ENCODE measurements around the gene PIEZO1.

The PIEZO1 gene

GRCh38 chr16:88769617-88770460, 15.2 kb downstream of the PIEZO1 start:
- DNase-seq (ENCODE audit: low read depth, low spot score), result peak; percentile 88

- DNase-seq (ENCODE audit: low read depth, low spot score), result no peak
Measured at GRCh38 chr16:88768071-88768783, 16.8 kb downstream of the PIEZO1 start.

- DNase-seq (ENCODE audit: low read depth, low spot score), result no peak
Measured at GRCh38 chr16:88767546-88768070, 17.4 kb downstream of the PIEZO1 start.

GRCh38 chr16:88766975-88767374, 18.0 kb downstream of the PIEZO1 start:
- DNase-seq (ENCODE audit: low read depth, low spot score), result no peak

GRCh38 chr16:88764913-88765349, 20.1 kb downstream of the PIEZO1 start:
- peak; percentile 93 for DNase-seq (ENCODE audit: low read depth, low spot score)

- no peak for DNase-seq (ENCODE audit: low read depth, low spot score)
Measured at GRCh38 chr16:88764080-88764479, 20.9 kb downstream of the PIEZO1 start.

- peak; percentile 98 for DNase-seq (ENCODE audit: low read depth, low spot score)
Measured at GRCh38 chr16:88763502-88764053, 21.4 kb downstream of the PIEZO1 start.

GRCh38 chr16:88762941-88763340, 22.1 kb downstream of the PIEZO1 start:
- DNase-seq (ENCODE audit: low read depth, low spot score), result no peak

- DNase-seq (ENCODE audit: low read depth, low spot score), result no peak
Measured at GRCh38 chr16:88762258-88762870, 22.7 kb downstream of the PIEZO1 start.

GRCh38 chr16:88761830-88762229, 23.2 kb downstream of the PIEZO1 start:
- DNase-seq (ENCODE audit: low read depth, low spot score), result no peak

- no peak for DNase-seq (ENCODE audit: low read depth, low spot score)
Measured at GRCh38 chr16:88761143-88761534, 23.9 kb downstream of the PIEZO1 start.

- no peak for DNase-seq (ENCODE audit: low read depth, low spot score)
Measured at GRCh38 chr16:88760424-88761142, 24.4 kb downstream of the PIEZO1 start.

GRCh38 chr16:88759976-88760350, 25.1 kb downstream of the PIEZO1 start:
- DNase-seq (ENCODE audit: low read depth, low spot score), result no peak

GRCh38 chr16:88759245-88759975, 25.6 kb downstream of the PIEZO1 start:
- peak; percentile 96 for DNase-seq (ENCODE audit: low read depth, low spot score)

GRCh38 chr16:88758944-88759244, 26.1 kb downstream of the PIEZO1 start:
- DNase-seq (ENCODE audit: low read depth, low spot score), result no peak

GRCh38 chr16:88758227-88758943, 26.6 kb downstream of the PIEZO1 start:
- DNase-seq (ENCODE audit: low read depth, low spot score), result no peak

- no peak for DNase-seq (ENCODE audit: low read depth, low spot score)
Measured at GRCh38 chr16:88755745-88756443, 29.1 kb downstream of the PIEZO1 start.

GRCh38 chr16:88754912-88755744, 29.9 kb downstream of the PIEZO1 start:
- DNase-seq (ENCODE audit: low read depth, low spot score), result peak; percentile 57
